ENCODE measurements around the gene TMEM222. TPM values are rescaled to one million over a fixed set of nuclear protein-coding genes. Genes with fewer than 3 reads are reported as not detected.
"Not testable (repeated sequence)": the region's sequence is repeated elsewhere in the genome, so short reads cannot be mapped to it uniquely, and the experiment has no call there.

Gene TMEM222
- polyA plus RNA-seq, 4 donors = 40.5 to 46.0 (median 42.5) TPM

- DNase-seq (ENCODE audit: low read depth in 4 of 4, low spot score in 3 of 4) = no peak
Observed at GRCh38 chr1:27372808-27373690, 51.1 kb downstream of the TMEM222 start.

- DNase-seq (ENCODE audit: low read depth in 4 of 4, low spot score in 3 of 4) = no peak
Observed at GRCh38 chr1:27374362-27375086, 52.6 kb downstream of the TMEM222 start, which contains the start of gene FCN3. Gene FCN3 (minus strand): TSS chr1:27374824. CDS start chr1:27374818, 6 bp downstream.

- DNase-seq (ENCODE audit: low read depth in 4 of 4, low spot score in 3 of 4) = no peak
Observed at GRCh38 chr1:27377760-27378495, 56.0 kb downstream of the TMEM222 start.

- no peak for DNase-seq (ENCODE audit: low read depth in 4 of 4, low spot score in 3 of 4)
Observed at GRCh38 chr1:27379564-27380122, 57.7 kb downstream of the TMEM222 start.

- no peak for DNase-seq (ENCODE audit: low read depth in 4 of 4, low spot score in 3 of 4)
Observed at GRCh38 chr1:27380224-27380623, 58.3 kb downstream of the TMEM222 start.

- DNase-seq (ENCODE audit: low read depth in 4 of 4, low spot score in 3 of 4) = no peak
Observed at GRCh38 chr1:27380766-27381733, 59.1 kb downstream of the TMEM222 start.

GRCh38 chr1:27381969-27382762 lies 60.2 kb downstream of the TMEM222 start:
- no peak for DNase-seq (ENCODE audit: low read depth in 4 of 4, low spot score in 3 of 4)

GRCh38 chr1:27383039-27383605 lies 61.2 kb downstream of the TMEM222 start, which contains the start of gene CD164L2:
Gene CD164L2 (minus strand): TSS chr1:27383333. CDS start chr1:27383239, 94 bp downstream.
- DNase-seq (ENCODE audit: low read depth in 4 of 4, low spot score in 3 of 4) = no peak

- no peak for DNase-seq (ENCODE audit: low read depth in 4 of 4, low spot score in 3 of 4)
Observed at GRCh38 chr1:27383661-27384060, 61.7 kb downstream of the TMEM222 start.

GRCh38 chr1:27384797-27385196 lies 62.8 kb downstream of the TMEM222 start:
- DNase-seq (ENCODE audit: low read depth in 4 of 4, low spot score in 3 of 4) = not testable (repeated sequence)

Other genes with a start within 250 kb of the TMEM222 start
- 10 to 100 TPM; 23.4 to 32.1 (median 25.0) TPM for gene SLC9A1, start 167.0 kb upstream of the TMEM222 start, polyA plus RNA-seq (ENCODE audit: insufficient read length in 4 of 4)
- 10 to 100 TPM; 40.8 to 51.9 (median 44.9) TPM for gene WDTC1, start 87.5 kb upstream of the TMEM222 start, polyA plus RNA-seq (ENCODE audit: insufficient read length in 4 of 4)
- gene SYTL1, start 19.9 kb downstream of the TMEM222 start, polyA plus RNA-seq (ENCODE audit: insufficient read length in 4 of 4) = 10 to 100 TPM in 2 of 4 donors, 1 to 10 TPM in 2; 8.2 to 16.0 (median 10.5) TPM
- 10 to 100 TPM in 1 of 4 donors, 1 to 10 TPM in 3; 6.8 to 10.1 (median 9.6) TPM for gene MAP3K6, start 44.8 kb downstream of the TMEM222 start, polyA plus RNA-seq (ENCODE audit: insufficient read length in 4 of 4)
- gene FCN3, start 52.7 kb downstream of the TMEM222 start, polyA plus RNA-seq (ENCODE audit: insufficient read length in 4 of 4) = 1 to 10 TPM; 1.6 to 3.1 (median 2.2) TPM
- under 1 TPM; 0.14 to 0.42 (median 0.23) TPM for gene CD164L2, start 61.2 kb downstream of the TMEM222 start, polyA plus RNA-seq (ENCODE audit: insufficient read length in 4 of 4)
- gene GPR3, start 70.5 kb downstream of the TMEM222 start, polyA plus RNA-seq (ENCODE audit: insufficient read length in 4 of 4) = 1 to 10 TPM in 2 of 4 donors, under 1 TPM in 2; 0.91 to 1.0 (median 1.0) TPM
- 100 to 1,000 TPM; 121 to 141 (median 136) TPM for gene WASF2, start 168.0 kb downstream of the TMEM222 start, polyA plus RNA-seq (ENCODE audit: insufficient read length in 4 of 4)

All from right renal pelvis (tissue), 4 donors.